ENCODE measurements around the gene PDE8A. TPM values are rescaled to one million over a fixed set of nuclear protein-coding genes. Genes with fewer than 3 reads are reported as not detected.

PDE8A gene
- total RNA-seq, 2 donors from 2014 or later, result 63.3 to 85.3 TPM

- TF ChIP-seq CTCF (IDR thresholded peaks at IDR 0.05), result no peak
- Histone ChIP-seq H3K27ac (no peak overlapping the region), H3K9ac (ENCODE audit: low read depth in 2 of 2, low read length in 2 of 2) (no peak overlapping the region), H3K4me1 (no peaks in the 10 kb centered on the region), H3K36me3 (no peaks in the 10 kb centered on the region), H3K27me3 (no peaks in the 10 kb centered on the region), H3K4me3 (no peak overlapping the region), H3K9me3 (no peaks in the 10 kb centered on the region)
- intact Hi-C loops (cut with DNase I), result no loop called here
- no peak for DNase-seq
These were observed 39.2 kb upstream of the PDE8A start for GRCh38 chr15:84942456-84942855.

GRCh38 chr15:84944311-84944710, 37.3 kb upstream of the PDE8A start:
- Histone ChIP-seq H3K4me3 (no peak overlapping the region), H3K4me1 (no peaks in the 10 kb centered on the region), H3K27me3 (no peaks in the 10 kb centered on the region), H3K9ac (ENCODE audit: low read depth in 2 of 2, low read length in 2 of 2) (no peak overlapping the region), H3K36me3 (no peaks in the 10 kb centered on the region), H3K27ac (no peak overlapping the region), H3K9me3 (no peaks in the 10 kb centered on the region)
- no peak for DNase-seq
- TF ChIP-seq CTCF (IDR thresholded peaks at IDR 0.05), result no peak
- intact Hi-C loops (cut with DNase I), result no loop called here

DNA sequence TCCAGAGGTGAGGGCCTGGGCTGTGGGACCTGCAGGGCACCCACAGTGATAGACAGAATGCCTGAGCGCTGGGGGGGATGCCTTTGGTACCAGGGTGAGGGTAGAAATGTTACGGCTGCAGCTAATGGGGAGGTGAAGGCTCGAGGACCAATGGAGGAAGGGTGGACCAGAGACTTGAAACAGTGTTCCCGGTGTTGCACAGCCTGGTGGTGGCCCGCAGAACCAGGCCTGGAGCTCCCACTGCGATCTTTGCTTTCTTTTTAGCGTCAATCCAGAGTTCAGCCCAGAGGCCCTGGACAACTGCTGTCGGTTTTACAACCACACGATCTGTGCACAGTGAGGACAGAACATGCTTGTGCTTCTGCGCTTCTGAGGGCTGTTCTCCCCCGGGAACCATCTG, 36.8 kb upstream of the PDE8A start:
- H3K27me3 ChIP-seq, result no peaks in the 10 kb centered on the region
- H3K36me3 ChIP-seq, result no peaks in the 10 kb centered on the region
- no peak for DNase-seq
- intact Hi-C loops (cut with DNase I), result no loop called here
- no peaks in the 10 kb centered on the region for H3K9me3 ChIP-seq
- no peak overlapping the region for H3K9ac ChIP-seq (ENCODE audit: low read depth in 2 of 2, low read length in 2 of 2)
- H3K4me1 ChIP-seq, result no peaks in the 10 kb centered on the region
- no peak overlapping the region for H3K4me3 ChIP-seq
- no peak for TF ChIP-seq CTCF (IDR thresholded peaks at IDR 0.05)
- no peak overlapping the region for H3K27ac ChIP-seq

DNA sequence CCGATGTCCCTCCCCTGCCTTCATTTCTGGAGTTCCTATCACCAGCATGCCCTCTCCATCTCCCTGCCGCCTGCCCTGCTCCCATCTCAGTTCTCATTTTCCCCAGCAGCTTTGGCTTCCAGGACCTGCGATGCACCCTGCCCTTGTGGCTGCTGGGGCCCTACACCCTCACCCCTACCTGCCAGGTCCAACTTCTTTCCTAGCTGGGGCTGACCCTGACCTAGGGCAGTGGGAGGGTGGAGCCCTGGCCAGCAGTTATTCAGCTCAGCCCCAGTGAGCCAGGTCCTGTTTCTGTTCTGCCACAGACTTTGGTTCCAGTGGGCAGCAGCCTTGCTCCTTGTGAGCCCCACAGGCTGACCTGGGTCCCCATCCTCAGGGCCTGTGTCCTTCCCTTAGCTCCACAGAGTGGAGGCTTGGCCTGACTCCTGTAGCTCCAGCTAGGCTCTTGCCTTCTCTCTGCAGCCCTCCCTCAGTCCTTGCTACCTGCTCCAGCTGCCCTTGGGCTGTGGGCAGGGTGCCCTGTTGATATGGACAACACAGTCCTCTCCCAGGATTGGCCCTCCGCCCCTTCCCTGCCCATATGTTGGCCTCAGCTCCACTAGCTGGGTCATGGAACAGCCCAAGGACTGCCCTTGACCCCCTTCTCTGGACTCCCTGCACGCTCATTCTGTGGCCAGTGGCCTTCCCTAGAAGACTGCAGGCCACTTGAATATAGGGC, 34.7 kb upstream of the PDE8A start:
- Histone ChIP-seq H3K36me3 (no peaks in the 10 kb centered on the region), H3K27me3 (no peaks in the 10 kb centered on the region), H3K9me3 (no peaks in the 10 kb centered on the region), H3K4me1 (no peaks in the 10 kb centered on the region), H3K27ac (no peak overlapping the region), H3K9ac (ENCODE audit: low read depth in 2 of 2, low read length in 2 of 2) (no peak overlapping the region), H3K4me3 (no peak overlapping the region)
- TF ChIP-seq CTCF (IDR thresholded peaks at IDR 0.05), result no peak
- intact Hi-C loops (cut with DNase I), result no loop called here
- DNase-seq, result no peak

DNA sequence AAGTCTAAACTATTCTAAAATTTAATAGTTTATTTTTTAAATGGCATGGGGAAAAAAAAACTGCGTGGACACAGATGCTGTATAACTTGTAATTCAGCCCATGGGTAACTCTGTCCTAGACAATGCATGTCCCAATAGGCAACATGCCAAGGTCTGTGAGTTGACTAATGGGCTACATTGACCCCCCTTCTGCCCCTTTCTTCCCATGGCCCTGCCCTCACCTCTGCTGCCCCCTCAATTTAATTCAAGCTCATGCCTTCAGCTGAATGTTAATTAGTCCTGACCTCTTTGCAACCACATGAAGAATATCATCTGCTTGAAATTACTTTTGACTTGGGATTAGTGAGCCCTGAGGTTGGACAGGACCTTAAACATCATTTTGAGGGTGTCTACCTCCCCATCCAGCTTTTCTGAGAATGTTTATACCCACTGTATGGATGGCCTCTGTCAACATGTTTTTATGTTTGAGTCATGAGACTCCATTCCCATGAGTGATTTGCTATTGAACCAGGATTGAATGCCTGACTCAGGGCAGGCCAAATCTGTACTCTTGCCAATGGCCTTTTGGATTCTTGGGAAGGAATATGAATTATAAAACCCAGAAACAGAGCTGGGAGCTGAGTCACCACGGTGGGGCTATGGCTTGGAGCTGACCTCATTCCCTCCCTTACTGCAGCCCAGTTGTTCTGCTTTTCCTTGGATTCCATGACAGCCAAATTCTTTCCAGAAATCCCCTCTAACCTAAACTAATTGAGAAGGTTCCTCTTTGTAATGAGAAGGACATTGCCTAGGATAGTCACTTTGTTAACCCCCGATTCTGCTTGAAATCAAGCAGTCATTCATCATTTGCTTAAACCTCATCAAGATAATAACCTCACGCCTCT, 33.5 kb upstream of the PDE8A start:
- H3K4me1 ChIP-seq, result no peaks in the 10 kb centered on the region
- no peak overlapping the region for H3K9ac ChIP-seq (ENCODE audit: low read depth in 2 of 2, low read length in 2 of 2)
- DNase-seq, result no peak
- H3K4me3 ChIP-seq, result no peak overlapping the region
- no peaks in the 10 kb centered on the region for H3K27me3 ChIP-seq
- TF ChIP-seq CTCF (IDR thresholded peaks at IDR 0.05), result no peak
- H3K9me3 ChIP-seq, result no peaks in the 10 kb centered on the region
- no peaks in the 10 kb centered on the region for H3K36me3 ChIP-seq
- no peak overlapping the region for H3K27ac ChIP-seq
- intact Hi-C loops (cut with DNase I), result no loop called here
